HUES64 (cell line): ENCODE results near the gene EIF4E1B.
"Not testable (repeated sequence)": the region's sequence is repeated elsewhere in the genome, so short reads cannot be mapped to it uniquely, and the experiment has no call there.

Experiments used
- H3K27ac ChIP-seq: 2 replicates; pipeline ENCODE4 v1.7.0; 2013; ENCODE audit warnings: low read depth, low read length, inconsistent platforms
- H3K27me3 ChIP-seq: 2 replicates; pipeline ENCODE4 v1.6.1; 2013; ENCODE audit warnings: mild to moderate bottlenecking, low read length; ENCODE audit not compliant: insufficient read depth
- H3K36me3 ChIP-seq: 2 replicates; pipeline ENCODE4 v1.6.1; 2013; ENCODE audit warnings: mild to moderate bottlenecking, low read length; ENCODE audit not compliant: insufficient read depth
- H3K4me1 ChIP-seq: 2 replicates; pipeline ENCODE4 v1.6.1; 2013; ENCODE audit warnings: mild to moderate bottlenecking, low read length, moderate library complexity; ENCODE audit not compliant: insufficient read depth
- H3K4me3 ChIP-seq: 2 replicates; pipeline ENCODE4 v1.5.1; 2013; ENCODE audit warnings: mild to moderate bottlenecking, low read length, moderate library complexity
- H3K9ac ChIP-seq: 2 replicates; pipeline ENCODE4 v1.6.1; 2013; ENCODE audit warnings: mild to moderate bottlenecking, low read depth, low read length
- H3K9me3 ChIP-seq: 2 replicates; pipeline ENCODE4 v1.6.1; 2013; ENCODE audit warnings: low read depth, low read length; ENCODE audit not compliant: insufficient read depth
- WGBS: fragments of 150-250, 120-280 bp; methylation state at CpG from one replicate; pipeline ENCODE4 v1.1.7; 2013; ENCODE audit warnings: missing lambda C conversion rate; 5-methylcytosine and 5-hydroxymethylcytosine counted together

The EIF4E1B gene

DNA sequence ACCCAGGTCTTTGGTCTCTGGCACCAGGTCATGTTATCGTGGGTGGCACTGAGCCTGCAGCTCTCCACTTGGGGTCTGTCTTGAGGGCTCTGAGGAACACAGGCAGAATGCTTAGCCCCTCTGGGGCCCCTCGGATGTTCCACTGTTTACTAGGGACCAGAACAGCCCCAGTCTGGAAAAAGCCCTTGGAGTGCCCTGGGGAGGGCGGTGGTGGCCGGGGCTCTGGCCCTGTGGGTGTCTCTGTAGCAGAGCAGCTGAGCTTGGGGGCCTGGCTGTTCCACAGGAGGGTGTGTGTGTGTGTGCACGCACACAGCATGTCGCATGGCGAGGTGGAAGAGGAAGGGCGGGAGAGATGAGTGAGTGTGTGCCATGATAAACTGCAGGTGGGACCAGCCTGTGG lies 35.9 kb upstream of the EIF4E1B start:
- Histone ChIP-seq H3K4me1 (no peaks in the 10 kb centered on the region), H3K27ac (no peak overlapping the region), H3K36me3 (0 out of 2 replicates have a peak, but pooled peaks cover 8% of the 10 kb centered on the region), H3K4me3 (no peak overlapping the region), H3K9ac (no peak overlapping the region), H3K9me3 (no peaks in the 10 kb centered on the region), H3K27me3 (peaks cover 6% of the 10 kb centered on the region)
- 93% methylated on average over 8 of the region's 8 CpGs for WGBS

DNA sequence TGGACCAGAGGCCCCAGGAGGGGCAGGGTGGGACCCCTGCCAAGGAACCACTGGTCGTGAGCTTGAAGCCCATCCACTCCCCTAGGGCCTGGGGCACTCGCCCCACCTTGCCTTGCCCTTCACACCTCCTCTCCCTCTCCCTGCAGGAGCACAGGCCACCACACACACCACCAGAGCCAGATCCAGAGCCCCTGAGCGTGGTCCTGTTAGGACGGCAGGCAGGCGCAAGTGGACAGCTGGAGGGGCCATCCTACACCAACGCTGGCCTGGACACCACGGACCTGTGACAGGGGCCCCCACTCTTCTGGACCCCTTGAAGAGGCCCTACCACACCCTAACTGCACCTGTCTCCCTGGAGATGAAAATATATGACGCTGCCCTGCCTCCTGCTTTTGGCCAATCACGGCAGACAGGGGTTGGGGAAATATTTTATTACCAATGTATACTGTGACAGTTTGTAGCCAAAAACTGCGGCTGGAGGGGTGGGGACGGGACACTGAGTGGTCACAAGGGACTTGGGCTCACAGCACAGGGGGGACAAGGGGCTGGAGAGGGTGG lies 35.0 kb upstream of the EIF4E1B start:
- Histone ChIP-seq H3K27ac (no peak overlapping the region), H3K36me3 (0 out of 2 replicates have a peak, but pooled peaks cover 8% of the 10 kb centered on the region), H3K27me3 (peaks cover 6% of the 10 kb centered on the region), H3K9me3 (no peaks in the 10 kb centered on the region), H3K4me1 (no peaks in the 10 kb centered on the region), H3K9ac (no peak overlapping the region), H3K4me3 (no peak overlapping the region)
- WGBS = 90% methylated on average over 11 of the region's 11 CpGs

DNA sequence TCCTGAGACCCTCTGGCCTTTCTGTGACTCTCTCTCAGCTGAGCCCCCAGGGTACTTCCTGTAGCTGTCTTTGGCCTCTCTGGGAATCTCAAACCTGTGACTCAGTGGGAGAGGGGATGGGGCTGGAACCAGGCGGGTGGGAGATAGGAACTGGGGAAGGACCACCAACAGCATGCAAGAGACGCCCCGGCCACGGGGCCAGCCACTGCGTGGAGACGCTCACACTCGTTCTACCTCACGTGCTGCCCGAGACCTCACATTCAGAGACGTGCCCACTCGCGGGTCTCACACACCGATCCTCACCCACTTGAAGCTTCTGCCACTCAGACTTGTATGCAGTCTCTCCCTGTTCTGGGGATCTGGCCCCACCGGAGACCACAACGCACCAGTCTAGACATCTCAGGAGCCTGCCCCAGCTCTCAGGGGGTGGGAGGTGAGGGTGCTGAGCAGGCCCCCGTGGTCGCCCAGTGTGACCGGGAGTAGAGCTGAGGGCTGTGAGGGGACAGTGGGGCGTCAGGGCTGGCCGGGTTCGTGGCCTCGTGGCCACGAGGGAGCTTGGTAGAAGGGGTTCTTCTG lies 34.3 kb upstream of the EIF4E1B start:
- Histone ChIP-seq H3K9ac (no peak overlapping the region), H3K36me3 (0 out of 2 replicates have a peak, but pooled peaks cover 8% of the 10 kb centered on the region)

DNA sequence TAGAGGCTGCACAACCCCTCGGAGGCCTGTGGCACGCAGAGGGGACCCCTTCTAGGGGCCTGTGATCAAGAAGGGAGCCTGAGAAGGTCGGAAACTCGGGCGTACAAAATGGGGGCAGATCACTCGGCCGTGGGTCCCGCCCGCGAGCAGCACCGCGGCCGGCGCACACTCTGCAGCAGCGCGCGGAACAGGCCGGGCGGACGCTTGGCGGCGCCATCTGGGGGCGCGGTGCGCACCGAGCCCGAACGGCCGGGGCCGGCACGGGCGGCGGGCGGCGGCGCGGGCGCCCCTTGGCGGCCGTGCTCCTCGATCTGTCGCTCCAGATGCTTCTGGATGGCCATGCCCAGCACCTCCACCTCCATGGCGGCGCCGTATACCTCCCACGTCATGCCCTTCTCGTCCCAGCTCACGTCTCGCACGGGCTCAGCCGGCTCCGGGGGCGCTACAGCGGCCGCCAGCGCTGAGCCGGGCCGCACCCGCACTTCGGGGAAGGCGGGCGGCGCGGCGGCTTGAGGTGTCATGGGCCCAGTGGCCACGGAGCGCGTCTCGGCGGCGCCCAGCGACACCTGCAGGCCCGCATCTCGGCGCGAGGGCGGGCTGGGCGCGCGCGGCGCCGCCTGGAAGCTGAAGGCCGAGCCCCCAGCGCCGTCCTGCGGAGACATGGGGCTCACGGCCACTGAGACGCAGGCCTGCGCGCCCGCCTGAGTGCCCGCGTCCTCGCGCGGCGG lies 33.6 kb upstream of the EIF4E1B start:
- Histone ChIP-seq H3K27ac (no peak overlapping the region), H3K36me3 (0 out of 2 replicates have a peak, but pooled peaks cover 8% of the 10 kb centered on the region), H3K4me3 (peak overlapping the region; percentile 33), H3K27me3 (peaks cover 6% of the 10 kb centered on the region), H3K9ac (no peak overlapping the region), H3K9me3 (no peaks in the 10 kb centered on the region), H3K4me1 (no peaks in the 10 kb centered on the region)
- 74% methylated on average over 98 of the region's 98 CpGs for WGBS

More for the DNA sequence above, 34.3 kb upstream of the EIF4E1B start:
- WGBS = 93% methylated on average over 23 of the region's 23 CpGs
- no peaks in the 10 kb centered on the region for H3K9me3 ChIP-seq
- peaks cover 6% of the 10 kb centered on the region for H3K27me3 ChIP-seq
- H3K4me1 ChIP-seq = no peaks in the 10 kb centered on the region
- no peak overlapping the region for H3K27ac ChIP-seq
- no peak overlapping the region for H3K4me3 ChIP-seq

DNA sequence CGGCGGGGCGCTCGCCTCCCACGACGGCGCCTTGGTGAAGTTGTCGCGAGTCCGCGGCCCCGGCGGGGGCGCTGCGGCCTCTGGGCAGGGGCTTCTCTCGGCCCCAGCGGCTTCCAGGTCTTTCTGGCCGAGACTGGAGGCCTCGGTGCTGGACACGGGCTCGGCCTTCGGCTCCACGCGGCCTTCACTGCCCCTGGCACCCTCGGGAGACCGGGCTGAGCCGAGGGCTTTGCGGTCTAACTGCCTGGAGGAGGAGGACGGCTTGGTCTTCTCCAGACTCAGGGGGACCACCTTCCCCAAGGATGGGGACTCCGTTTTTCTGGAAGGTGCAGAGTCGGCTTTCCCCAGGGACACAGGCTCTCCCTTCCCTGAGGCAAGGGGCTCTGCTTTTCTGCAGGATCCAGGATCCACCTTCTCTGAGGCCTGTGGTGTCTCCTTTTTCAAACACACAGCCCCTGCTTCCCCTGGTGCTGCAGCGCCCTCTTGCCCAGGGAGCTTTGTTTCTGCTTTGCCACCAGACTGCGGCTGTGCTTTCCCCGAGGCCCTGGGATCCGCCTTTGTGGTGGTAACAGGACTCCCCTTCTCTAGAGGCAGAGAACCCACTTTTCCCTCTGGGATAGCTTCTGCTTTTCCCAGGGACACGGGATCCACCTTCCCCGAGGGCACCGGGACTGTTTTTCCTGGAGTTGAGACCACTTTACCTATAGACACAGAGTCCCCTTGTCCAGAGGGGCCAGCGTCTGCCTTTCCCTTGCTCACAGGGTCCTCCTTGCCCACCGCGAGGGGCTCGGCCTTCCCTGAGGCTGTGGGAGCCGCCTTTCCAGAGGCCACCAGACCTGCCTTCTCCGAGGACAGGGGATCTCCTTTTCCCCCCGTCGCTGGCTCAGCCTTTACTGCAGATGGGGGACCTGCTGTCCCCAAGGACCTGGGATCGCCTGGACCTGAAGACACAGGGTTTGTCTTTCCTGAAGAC lies 32.8 kb upstream of the EIF4E1B start:
- 91% methylated on average over 47 of the region's 47 CpGs for WGBS
- Histone ChIP-seq H3K4me3 (no peak overlapping the region; the same call in 1 of the 2 replicates), H3K27me3 (peaks cover 6% of the 10 kb centered on the region), H3K9ac (no peak overlapping the region), H3K27ac (no peak overlapping the region), H3K4me1 (no peaks in the 10 kb centered on the region), H3K9me3 (no peaks in the 10 kb centered on the region), H3K36me3 (0 out of 2 replicates have a peak, but pooled peaks cover 8% of the 10 kb centered on the region)

DNA sequence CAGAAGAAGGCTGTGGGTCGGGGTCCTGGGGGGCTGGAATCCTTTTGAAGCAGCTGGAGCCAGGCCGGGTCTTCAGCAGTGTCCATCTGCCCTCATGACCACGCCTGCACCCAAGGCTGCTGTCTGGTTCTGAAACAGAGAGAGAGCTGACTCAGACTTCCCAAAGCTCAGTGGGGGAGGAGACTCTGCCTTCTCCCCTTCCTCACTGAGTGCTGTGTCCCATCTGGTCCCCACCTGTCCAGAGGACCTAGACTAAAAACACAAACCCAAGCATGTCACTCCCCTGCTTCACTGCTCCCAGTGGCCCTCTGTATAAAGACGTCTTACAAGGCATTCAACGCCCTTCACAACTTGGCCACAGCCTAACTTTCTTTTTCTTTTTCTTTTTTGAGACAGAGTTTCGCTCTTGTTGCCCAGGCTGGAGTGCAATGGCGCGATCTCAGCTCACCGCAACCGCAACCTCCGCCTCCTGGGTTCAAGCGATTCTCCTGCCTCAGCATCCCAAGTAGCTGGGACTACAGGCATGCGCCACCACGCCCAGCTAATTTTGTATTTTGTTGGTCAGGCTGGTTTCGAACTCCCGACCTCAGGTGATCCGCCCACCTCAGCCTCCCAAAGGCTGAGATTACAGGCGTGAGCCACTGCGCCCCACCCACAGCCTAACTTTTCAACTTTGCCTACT lies 30.6 kb upstream of the EIF4E1B start:
- H3K27me3 ChIP-seq, H3K4me3 ChIP-seq, H3K9me3 ChIP-seq, H3K36me3 ChIP-seq, H3K4me1 ChIP-seq, H3K27ac ChIP-seq, H3K9ac ChIP-seq: not testable (repeated sequence)
- WGBS = 93% methylated on average over 19 of the region's 19 CpGs

DNA sequence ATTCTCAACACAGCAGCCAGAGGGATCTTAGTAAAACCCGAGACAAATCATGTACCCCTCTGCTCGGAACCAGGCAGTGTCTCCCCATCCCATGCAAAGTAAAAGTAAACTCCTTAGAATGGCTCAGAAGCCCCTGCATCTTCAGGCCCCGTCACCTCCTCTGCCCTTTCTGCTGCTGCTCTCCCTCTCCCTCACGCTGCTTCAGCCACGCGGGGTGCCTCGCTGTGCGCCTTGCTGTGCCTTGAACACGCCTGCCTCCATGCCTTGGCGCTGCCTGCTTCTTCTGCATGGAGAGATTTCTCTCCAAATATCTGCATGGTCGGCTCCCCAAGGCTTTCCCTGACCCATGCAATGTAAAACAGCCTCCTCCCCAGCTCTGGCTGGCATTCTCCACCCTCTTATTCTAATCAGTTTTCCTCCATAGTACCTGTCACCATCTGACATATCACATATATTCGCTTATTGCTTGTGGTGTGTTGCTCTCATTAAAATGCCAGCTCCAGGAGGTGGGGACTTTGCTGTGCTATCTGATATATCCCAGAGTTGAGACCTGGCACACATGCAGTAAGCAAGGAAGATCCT lies 28.5 kb upstream of the EIF4E1B start:
- H3K36me3 ChIP-seq = 0 out of 2 replicates have a peak, but pooled peaks cover 8% of the 10 kb centered on the region
- H3K27me3 ChIP-seq = no peaks in the 10 kb centered on the region
- 85% methylated on average over 12 of the region's 12 CpGs for WGBS
- no peak overlapping the region for H3K9ac ChIP-seq
- H3K4me3 ChIP-seq = no peak overlapping the region
- no peak overlapping the region for H3K27ac ChIP-seq
- no peaks in the 10 kb centered on the region for H3K9me3 ChIP-seq
- peaks cover 7% of the 10 kb centered on the region; the same call in 1 of the 2 replicates for H3K4me1 ChIP-seq

DNA sequence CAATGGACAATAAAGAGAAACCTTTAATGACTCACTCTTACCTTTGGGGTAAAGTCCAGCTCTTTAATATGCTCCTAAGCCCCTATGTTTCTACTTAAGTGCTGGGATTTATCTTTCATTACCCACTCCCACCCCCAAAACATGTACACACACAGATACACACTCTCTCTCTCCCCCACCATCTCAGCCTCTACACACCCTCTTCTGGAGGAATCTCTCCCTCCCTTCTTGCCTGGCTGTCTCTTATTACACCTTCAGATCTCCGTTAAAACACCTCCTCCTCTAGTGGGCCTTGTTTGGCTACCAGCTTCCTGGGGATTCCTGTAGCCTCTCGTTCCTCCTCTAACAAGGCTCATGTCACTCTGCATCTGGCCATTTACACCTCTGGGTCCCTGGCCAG lies 27.4 kb upstream of the EIF4E1B start:
- H3K9ac ChIP-seq = no peak overlapping the region
- WGBS = 33% methylated on average over 2 of the region's 2 CpGs
- H3K27me3 ChIP-seq = peaks cover under 1% of the 10 kb centered on the region; the same call in 1 of the 2 replicates

DNA sequence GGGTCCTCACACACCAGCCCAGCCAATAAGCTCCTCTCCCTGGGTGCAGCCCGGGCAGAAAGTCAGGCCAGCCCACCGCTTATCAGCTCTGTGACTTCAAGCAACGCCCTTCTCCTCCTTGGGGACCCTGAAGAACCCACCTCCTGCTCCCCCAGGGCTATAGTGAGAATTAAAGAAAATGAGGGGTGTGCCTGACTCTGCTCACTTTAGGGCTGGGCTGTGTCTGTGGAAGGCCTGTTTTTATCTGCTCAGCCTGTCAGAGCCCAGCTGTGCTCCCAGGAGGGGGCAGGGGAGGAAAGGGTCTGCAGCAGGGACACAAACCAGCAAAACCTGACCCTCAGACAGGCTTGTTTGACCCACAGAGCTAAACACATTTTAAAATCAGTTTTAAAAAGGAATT lies 24.4 kb upstream of the EIF4E1B start:
- Histone ChIP-seq H3K27ac (no peak overlapping the region), H3K4me3 (no peak overlapping the region), H3K27me3 (peaks cover 22% of the 10 kb centered on the region), H3K9ac (no peak overlapping the region), H3K9me3 (no peaks in the 10 kb centered on the region), H3K36me3 (no peaks in the 10 kb centered on the region), H3K4me1 (peaks cover 13% of the 10 kb centered on the region; the same call in 1 of the 2 replicates)
- WGBS = 77% methylated on average over 3 of the region's 3 CpGs

More for the DNA sequence above, 27.4 kb upstream of the EIF4E1B start:
- no peak overlapping the region for H3K27ac ChIP-seq
- H3K4me1 ChIP-seq = peaks cover 7% of the 10 kb centered on the region; the same call in 1 of the 2 replicates
- no peak overlapping the region for H3K4me3 ChIP-seq
- no peaks in the 10 kb centered on the region for H3K9me3 ChIP-seq
- H3K36me3 ChIP-seq = 0 out of 2 replicates have a peak, but pooled peaks cover 8% of the 10 kb centered on the region

DNA sequence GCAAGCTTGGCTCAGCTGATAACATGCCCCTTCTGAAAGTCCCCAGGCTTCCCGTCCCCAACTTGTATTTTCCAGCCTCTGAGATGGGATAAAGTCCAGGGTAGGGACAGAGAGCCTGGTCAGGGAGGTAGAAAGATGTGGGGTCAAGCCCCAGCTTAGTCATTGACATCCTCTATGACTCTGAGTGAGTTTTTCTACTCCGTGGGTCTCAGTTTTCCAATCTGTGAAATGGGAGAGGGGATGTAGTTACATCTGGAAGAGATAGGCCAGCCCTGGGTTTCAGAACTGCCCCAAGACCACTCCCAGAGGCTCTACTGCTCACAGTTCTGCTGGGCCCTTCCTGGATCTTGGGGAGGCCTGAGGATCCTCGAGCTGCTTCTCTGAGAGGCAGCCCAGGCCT lies 23.6 kb upstream of the EIF4E1B start:
- no peak overlapping the region for H3K9ac ChIP-seq
- H3K27ac ChIP-seq = no peak overlapping the region
- no peaks in the 10 kb centered on the region for H3K36me3 ChIP-seq
- no peak overlapping the region for H3K4me3 ChIP-seq
- H3K27me3 ChIP-seq = peaks cover 23% of the 10 kb centered on the region
- 96% methylated on average over 3 of the region's 3 CpGs for WGBS
- no peaks in the 10 kb centered on the region for H3K9me3 ChIP-seq
- H3K4me1 ChIP-seq = peaks cover 13% of the 10 kb centered on the region; the same call in 1 of the 2 replicates
